ENCODE measurements around the gene LEFTY2.
"Not testable (repeated sequence)": the region's sequence is repeated elsewhere in the genome, so short reads cannot be mapped to it uniquely, and the experiment has no call there.

Gene LEFTY2

DNA sequence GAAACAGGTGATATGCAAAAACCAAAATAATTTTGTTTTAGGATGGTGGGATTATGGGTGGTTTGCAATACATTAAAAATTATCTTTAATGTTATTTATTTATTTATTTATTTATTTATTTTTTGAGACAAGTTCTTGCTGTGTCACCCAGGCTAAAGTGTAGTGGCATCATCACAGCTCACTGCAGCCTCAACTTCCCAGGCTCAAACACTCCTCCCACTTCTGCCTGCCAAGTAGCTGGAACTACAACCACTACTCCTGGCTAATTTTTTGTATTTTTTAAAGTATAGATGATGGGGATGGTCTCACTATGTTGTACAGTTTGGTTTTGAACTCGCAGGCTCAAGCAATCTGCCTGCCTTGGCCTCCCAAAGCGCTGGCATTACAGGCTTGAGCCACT, 10.5 kb downstream of the LEFTY2 start:
- no peak for DNase-seq (ENCODE audit: low read depth, low spot score)

DNA sequence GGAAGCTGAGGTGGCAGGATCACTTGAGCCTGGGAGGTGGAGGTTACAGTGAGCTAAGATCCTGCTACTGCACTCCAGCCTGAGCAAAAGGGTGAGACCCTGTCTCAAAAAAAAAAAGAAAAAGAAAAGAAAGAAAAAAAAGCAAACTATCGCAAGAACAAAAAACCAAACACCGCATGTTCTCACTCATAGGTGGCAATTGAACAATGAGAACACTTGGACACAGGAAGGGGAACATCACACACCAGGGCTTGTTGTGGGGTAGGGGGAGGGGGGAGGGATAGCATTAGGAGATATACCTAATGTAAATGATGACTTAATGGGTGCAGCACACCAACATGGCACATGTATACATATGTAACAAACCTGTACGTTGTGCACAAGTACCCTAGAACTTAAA, 11.6 kb downstream of the LEFTY2 start:
- DNase-seq (ENCODE audit: low read depth, low spot score), result not testable (repeated sequence)

DNA sequence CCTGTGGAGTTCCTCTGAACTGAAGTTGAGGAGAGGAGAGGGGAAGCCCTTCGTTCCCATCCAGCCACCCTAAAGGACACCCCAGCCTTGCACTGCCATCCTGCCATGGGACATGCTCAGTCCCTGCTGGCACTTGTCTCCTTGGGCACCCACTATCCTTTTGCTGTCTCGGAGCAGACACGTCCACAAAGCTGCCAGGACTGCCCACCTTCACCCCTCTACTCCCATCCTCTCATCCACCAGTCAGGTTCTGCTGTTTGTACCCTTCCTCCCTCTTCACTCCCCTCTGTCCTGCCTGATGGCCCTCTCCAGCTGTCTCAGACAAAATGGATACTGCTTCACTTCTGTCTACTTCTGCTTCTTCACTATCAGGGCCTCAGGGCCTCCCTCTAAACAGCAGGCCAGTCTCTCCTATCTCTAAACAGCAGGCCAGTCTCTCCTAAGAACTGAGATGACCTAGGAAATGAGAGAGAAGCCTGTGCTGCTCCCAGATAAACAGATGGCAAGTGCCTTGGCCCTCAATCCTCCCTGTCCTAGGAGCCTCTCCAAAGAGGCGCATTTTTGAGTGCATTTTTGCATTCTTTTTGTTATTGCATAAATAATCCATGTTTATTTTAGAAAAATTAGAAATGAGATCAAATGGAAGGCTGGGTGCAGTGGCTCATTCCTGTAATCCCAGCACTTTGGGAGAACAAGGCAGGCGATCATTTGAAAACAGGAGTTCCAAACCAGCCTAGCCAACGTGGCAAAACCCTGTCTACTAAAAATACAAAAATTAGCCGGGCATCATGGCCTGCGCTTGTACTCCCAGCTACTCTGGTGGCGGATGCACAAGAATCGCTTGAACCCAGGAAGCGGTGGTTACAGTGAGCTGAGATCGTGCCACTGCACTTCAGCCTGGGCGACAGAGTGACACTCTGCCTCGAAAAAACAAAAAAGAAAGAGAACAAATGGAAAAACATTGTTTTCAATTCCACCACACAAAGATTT, 12.5 kb downstream of the LEFTY2 start:
- DNase-seq (ENCODE audit: low read depth, low spot score), result no peak

DNA sequence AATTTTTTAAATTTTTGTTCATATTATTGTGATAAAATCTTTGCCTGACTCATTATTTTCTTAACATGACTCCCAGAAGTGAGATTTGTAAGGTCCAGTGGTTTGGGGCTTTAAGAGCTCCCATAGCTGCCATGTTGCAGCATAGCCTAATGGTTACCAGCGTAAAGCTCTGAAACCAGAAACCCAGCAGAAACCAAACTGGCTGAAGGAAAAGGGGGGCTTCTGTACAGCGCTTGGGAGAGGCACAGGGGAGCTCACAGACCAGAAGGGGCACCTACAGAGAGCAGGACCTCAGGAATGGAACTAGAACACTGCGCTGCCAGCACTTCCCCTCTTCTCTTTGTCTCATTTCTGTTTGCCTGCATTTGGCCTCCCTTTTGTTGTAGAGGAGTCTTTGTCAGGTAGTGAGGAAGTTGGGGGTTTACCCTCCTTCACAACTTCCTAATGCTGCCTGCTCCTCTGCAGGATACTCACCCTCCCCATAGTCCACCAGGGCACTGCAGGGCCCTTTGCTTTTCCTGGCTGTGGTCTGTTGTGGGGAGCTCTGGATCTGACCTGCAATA, 14.4 kb downstream of the LEFTY2 start:
- DNase-seq (ENCODE audit: low read depth, low spot score), result no peak

DNA sequence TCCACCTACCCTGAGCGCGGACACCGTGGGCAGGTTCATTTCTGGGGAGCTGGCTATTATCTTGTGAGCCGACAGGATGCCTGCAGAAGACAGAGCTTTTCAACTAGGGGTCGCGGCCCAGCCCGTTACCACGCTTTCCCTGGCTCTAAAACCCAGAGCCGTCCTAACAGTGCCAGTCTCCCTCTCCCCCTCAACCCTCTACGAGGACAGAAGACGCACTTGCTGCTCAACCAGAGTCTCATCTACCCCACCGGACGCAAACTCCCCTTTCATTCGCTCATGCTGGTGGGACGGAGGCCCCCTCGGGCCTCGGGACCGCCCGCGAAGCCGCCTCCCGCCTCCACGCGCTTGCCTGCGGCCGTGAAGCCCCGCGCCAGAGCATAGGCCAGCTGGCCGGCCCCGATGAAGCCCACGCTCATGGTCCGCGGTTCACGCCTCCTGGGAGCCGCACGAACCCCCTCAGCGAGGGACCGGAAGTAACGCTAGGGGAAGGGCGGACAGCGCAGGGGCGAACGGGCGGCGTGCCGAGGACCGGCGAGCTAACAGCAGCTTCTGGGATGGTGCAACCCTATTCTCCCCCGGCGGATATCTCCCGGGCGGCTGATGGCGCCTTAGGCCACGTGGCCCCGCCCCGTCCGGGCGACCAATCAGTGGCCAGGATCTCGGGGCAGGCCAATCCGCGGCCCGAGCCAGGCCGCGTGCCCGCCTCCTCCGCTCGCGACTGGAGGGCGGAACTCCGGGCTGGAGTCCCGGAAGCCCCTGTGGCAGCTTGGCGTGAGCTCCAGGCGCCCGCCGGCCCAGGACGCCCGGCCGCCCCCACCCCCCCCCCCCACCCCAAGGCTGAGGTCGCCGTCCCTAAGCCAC, 17.1 kb downstream of the LEFTY2 start, which contains the start of gene PYCR2:
TSS of gene PYCR2 (minus strand) at position 559 of the 864 bp plus-strand sequence. CDS start at position 419, 140 bp downstream.
- DNase-seq (ENCODE audit: low read depth, low spot score), result peak; percentile 86

DNA sequence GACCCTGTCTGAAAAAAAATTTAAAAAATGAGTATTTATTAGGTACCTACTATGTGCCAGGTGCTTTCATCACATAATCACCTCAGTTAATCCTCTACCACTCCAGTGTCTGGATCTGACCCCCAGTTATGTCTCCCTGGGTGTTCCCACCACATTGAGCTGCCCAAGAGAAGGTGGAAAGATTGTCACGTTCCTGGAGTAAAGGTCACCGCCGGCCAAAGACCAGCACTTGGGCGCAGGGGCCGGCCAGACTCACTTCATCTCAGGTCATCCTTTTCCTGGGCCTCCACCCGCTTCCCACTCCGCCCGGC, 17.7 kb downstream of the LEFTY2 start:
- DNase-seq (ENCODE audit: low read depth, low spot score), result no peak

DNA sequence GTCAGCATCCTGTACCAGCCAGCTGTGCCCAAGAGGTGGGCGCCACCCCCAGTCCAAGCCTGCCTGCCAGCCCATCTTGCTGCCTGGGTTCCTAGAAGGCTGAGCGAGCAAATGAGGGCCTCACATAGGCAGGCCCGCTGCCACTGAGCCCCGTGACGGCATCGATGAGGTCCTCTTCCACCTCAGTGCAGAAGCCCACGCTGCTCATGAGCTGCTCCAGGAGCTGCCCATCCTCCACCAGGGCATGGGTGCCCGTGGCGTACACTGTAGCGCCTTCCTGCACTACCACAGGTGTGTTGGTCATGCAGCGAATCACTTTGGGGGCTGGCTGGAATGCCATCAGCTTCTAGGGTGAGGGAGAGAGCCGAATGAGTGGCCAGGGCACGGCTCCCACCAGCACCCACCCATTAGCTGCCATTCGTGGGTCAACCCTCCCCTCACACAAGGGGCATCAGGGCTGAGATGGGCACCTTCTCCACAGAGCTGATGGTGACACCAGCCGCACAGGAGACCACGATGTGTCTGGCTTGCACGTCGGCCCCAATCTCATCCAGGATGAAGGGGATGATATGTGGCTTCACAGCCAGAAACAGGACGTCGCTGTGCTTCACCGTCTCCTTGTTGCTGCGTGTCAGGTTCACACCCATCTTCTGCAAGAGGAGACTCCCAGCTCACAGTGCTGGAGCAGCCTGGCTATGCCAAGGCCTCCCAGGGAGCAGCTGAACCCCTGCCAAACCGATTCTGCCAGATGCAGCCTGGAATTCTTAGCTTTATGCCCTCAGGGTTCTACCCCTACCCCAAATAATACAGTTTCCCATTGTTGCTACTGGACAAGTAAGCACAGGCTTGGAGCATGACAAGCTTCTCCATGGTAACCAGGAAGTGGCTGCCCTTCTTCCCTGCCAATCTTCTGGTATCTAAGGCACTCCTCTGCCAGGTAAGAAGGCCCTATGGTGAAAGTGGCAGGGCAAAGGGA, 19.0 kb downstream of the LEFTY2 start:
- no peak for DNase-seq (ENCODE audit: low read depth, low spot score)

DNA sequence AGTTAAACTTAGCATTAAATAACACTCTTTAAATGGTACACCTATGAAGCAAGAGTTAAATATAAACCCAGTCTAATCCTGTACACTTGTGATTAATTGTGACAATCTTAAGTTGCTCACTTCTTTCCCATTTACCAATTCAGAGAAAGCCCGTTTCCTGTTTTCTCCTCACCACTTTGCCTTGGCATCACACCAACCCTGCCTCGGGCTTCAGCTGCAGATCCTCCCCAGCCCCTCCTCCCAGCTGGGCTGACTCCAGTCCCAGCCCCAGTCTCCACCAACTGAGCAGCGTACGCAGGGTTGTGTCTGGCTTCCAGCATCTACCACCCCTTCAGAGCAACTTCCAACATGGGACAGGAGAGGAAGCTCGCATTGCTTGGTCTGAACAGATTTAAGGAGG, 21.1 kb downstream of the LEFTY2 start:
- no peak for DNase-seq (ENCODE audit: low read depth, low spot score)

DNA sequence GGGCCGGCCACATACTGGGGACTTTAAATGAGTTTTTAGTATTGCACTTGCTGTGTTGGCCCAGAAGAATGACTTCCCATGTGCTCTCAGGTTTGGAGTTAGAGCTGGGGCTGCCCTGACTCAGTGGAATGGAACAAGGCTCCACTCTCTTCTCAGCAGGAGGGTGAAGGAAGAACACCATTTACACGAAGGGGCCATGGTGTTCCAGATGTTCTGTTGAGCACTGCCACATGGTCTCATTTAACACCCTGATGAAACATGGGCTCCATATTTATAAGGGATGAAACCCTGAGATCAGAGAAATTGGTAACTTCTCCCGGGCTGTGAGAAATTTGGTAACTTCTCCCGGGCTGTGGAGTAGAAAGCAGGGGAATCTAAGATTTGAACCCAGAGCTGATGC, 22.7 kb downstream of the LEFTY2 start:
- DNase-seq (ENCODE audit: low read depth, low spot score), result no peak

DNA sequence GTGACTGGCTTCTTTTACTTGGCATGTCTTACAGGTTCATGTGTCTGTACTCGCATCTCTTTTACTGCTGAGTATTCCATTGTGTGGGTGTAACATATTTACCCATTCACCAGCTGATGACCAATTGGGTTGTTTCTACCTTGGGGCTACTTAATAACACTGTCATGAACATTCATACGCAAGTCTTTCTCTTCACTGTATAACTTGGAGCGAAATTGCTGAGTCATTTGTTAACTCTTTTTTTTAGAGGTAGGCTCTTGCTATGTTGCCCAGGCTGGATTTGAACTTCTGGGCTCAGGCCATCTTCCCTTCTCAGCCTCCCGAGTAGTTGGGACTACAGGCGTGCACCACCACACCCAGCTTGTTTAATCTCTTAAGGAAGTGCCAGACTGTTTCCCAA, 23.5 kb downstream of the LEFTY2 start:
- DNase-seq (ENCODE audit: low read depth, low spot score), result no peak

DNA sequence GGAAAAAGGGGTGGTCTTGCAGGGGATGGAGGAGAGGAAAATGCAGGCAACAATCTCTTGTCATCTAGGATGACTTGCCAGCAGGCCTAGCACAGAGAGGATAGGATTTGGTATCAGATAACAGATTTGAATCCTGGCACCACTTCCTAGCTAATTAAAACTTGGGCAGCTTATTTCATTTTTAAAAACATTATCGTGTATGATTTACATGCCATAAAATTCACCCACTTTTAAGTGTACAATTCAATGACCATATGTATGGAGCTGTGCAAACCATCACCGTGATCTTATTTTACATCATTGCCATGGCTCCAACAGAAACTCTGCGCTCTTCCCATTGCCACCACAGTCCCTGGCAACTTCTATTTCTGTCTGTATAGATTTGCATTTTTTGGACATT, 23.9 kb downstream of the LEFTY2 start:
- no peak for DNase-seq (ENCODE audit: low read depth, low spot score)

DNA sequence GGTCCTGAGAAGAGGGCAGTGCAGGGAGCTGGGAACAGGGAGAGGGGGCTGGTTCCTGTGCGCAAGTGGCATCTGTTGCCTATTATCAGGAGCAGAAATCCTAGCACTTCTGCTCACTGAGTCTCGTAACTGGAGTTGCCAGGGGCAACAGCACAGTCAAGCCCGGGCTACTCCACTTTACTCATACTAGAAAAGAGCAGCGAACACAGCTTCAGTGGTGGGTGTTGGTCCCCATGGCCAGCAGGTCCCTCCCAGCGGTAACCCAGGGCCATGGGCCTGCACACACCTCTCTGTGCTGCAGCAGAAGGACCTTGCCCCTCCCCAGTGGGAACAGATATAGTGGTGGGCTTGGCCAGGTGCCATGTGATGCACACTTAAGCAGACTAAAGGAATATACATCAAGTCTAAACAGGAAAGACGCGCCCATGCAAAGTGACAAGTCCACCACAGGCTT, 25.5 kb downstream of the LEFTY2 start:
- no peak for DNase-seq (ENCODE audit: low read depth, low spot score)

DNA sequence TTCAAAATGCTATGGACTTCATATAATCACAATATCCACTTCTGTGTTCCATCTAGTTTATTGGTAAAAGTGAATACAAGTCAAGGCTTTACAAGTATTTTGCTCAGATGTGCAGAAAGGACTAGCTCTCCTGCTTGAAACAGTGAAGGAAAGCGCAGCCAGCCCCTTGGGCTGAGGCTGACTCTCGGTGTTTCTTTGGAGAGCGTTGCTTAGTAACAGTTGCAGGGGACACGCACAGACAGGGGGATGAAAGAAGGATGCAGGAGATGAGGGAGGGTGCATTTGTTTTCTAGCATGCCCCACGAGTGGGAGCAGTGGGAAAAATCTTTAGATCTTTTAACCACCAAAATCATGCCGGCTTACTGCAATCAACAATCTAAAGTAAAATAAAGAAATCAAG, 26.1 kb downstream of the LEFTY2 start:
- DNase-seq (ENCODE audit: low read depth, low spot score), result no peak

DNA sequence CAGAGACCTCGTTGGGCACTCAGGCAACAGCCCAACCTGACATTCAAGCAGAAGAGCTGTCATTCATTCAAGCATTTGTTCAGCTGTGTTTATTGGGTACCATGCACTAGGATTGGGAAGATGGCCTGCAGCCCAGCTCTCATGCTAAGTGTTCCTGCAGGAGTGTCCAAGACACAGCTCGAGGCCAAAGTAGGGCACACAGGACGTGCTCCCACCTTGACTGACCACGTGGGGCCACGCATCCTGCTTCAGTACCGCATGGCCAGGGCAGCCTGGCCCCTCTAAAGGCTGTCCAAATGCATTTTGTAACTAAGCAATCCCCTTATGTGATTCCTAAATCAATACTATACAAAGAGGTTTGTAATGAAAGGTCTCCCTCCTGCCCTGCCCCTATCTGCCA, 26.6 kb downstream of the LEFTY2 start:
- DNase-seq (ENCODE audit: low read depth, low spot score), result no peak

DNA sequence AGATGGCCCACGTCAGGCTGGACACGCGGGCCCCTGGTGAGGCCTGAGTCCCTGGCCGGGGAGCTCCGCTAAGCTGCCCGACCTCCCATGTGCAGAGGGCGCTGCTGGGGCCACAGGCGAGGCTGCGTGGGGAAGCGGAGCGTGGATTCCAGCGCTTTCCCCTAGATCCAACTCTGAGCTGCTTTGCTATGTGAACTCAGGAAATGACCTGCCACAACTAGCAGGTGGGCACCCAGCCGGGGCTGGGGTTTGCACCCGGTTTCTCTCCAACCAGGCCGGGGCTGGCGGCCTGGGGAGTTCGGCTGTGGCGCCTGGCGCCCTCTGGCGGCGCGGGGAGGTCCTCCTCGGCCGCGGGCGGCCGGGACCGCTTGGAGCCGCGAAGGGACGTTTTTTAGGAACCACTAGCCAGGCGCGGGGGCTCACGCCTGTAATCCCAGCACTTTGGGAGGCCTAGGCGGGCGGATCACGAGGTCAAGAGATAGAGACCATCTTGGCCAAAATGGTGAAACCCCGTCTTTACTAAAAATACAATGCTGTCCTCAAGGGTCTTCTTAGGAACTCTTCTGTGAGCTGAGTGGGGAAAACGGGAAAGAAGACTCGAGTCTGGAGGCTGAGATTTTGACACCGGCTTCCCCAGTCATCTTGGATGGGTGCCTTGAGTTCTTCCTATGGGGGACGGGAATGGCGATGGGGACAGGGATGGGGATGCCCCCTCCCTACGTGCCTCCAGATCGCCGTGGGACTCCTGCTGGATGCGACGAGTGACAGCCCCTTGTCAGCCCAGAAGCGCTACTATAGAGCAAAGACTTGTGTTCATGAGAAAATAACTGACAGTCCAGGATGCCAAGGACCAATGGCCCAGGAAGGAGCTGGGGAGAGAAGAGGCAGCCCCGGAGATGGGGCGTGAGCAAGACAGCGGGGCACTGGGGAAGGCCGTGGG, 29.6 kb downstream of the LEFTY2 start:
- no peak for DNase-seq (ENCODE audit: low read depth, low spot score)

DNA sequence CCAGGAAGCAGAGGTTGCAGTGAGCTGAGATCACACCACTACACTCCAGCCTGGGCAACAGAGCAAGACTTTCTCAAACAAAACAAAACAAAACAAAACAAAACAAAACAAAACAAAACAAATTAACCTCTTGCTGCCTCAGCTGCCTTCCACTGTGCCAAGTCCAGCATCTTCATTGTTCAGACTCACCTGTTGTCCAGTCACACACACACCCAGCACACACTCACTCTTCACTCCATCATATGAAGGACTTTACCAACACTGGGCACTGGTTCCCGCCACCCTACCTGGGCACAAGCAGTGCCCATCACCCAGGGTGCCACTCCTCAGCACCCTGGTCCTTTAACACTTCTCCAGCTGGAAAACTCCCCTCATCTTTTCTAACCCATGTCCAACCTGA, 31.5 kb downstream of the LEFTY2 start:
- no peak for DNase-seq (ENCODE audit: low read depth, low spot score)

DNA sequence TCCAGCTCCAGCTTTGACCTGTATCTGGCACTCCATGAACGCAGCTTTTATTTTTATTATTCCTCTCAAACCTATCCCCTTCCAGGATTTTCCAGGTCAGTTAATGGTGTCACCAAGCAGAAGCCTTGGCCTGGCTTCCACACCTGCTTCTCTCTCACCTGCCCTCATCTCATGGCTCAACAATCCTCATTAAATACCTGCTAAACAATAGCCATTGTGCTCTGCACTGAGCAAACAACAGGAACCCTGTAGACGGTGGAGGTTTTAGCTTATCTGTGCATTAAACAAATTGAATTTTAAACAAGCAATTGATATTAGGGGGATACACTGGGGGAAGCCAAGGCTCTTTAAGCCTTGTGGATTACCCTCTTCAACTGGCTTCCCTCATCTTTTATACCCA, 32.2 kb downstream of the LEFTY2 start:
- DNase-seq (ENCODE audit: low read depth, low spot score), result no peak

DNA sequence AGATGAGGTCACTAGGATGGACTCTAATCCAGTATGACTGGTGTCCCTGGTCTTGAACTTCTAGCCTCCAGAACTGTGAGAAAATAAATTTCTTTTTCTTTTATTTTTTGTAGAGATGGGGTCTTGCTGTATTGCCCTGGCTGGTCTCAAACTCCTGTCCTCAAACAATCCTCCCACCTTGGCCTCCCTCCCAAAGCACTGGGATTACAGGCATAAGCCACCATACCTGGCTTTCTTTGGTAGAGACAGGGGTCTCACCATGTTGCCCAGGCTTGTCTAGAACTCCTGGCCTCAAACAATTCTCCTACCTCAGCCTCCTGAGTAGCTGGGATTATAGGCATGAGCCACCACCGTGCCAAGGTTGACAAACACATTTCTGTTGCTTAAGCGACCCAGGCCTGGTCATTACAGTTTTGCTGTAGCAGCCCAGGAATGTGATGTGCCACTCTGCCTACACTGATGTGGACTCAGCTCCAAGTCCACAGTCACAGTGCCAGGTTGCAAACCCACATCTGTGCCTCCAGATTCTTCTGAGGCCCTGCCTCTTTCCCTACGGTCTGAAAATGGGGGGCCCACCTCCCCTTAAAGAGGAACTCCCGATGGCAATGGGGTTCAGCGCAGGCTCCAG, 32.9 kb downstream of the LEFTY2 start:
- no peak for DNase-seq (ENCODE audit: low read depth, low spot score)

DNA sequence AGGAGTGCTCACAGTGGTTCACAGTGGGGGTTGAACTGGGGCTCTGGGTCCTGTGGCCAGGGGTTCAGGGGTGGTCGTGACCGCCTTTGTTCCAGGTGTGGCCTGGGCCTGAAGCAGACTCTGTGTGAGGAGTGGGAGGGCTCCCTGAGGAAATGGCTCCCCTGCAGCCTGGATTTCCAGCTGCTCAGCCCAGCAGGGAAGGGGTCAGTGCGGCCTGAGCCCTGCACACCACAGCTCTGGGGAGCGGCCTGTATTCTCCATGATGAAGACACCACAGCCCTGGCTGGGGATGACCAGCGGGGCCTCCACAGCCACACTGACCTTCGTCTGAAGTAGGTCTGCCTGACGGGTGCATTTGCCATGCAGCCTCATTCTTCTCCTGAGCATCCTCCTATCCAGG, 33.7 kb downstream of the LEFTY2 start:
- DNase-seq (ENCODE audit: low read depth, low spot score), result no peak

Measured in brain pericyte (primary cell).